ENCODE results near the gene EIF4G3. TPM values are rescaled to one million over a fixed set of nuclear protein-coding genes. Genes with fewer than 3 reads are reported as not detected.

EIF4G3 gene
- total and polyA plus RNA-seq, 10 of the 15 experiments (the other 5 are each of a cell fraction or from before 2014, with no cell fraction given) = 7.4 to 45.1 (median 29.1) TPM

- Histone ChIP-seq H3K27me3 (replicated peaks in 1 of 2; ENCODE audit: control insufficient read depth in 2 of 2, insufficient read depth in 2 of 2, low read length in 1 of 2) (no peaks in the 10 kb centered on the region), H4K20me1 (ENCODE audit: control insufficient read depth, insufficient read depth) (no peaks in the 10 kb centered on the region), H3K79me2 (ENCODE audit: control insufficient read depth, insufficient read depth, low read length) (no peaks in the 10 kb centered on the region), H2AFZ (ENCODE audit: control insufficient read depth, low read depth, low read length) (no peak overlapping the region), H3K4me3 (no peak overlapping the region), H3K36me3 (ENCODE audit: control insufficient read depth in 2 of 2, insufficient read depth in 2 of 2, low read length in 1 of 2) (no peaks in the 10 kb centered on the region; a peak in 1 of 4 replicates), H3K9me3 (replicated peaks; ENCODE audit: control insufficient read depth, insufficient read depth, low read length) (no peaks in the 10 kb centered on the region; the same call in 2 of the 3 replicates), H3K4me1 (ENCODE audit: control insufficient read depth, insufficient read depth, low read length) (peaks cover 3% of the 10 kb centered on the region; the same call in 1 of the 2 replicates), H3K9ac (ENCODE audit: control insufficient read depth, insufficient read depth, low read length) (no peak overlapping the region), H3K4me2 (ENCODE audit: control insufficient read depth, insufficient read depth) (no peak overlapping the region), H3K27ac (ENCODE audit: control insufficient read depth, insufficient read depth) (no peak overlapping the region)
- SMC1A ChIA-PET (ENCODE audit: uncharacterized antibody, unreplicated experiment) = no interaction called here
- POLR2A ChIA-PET = interaction anchor here (0.7 kb wide), 1 partner anchor 122 kb away, joined by 3 read pairs; no protein-coding TSS in a partner anchor
- no peak for TF ChIP-seq KLF5 (IDR thresholded peaks at IDR 0.05; ENCODE audit: partially characterized antibody)
- TF ChIP-seq EP300 (IDR thresholded peaks at IDR 0.05; ENCODE audit: borderline replicate concordance in 1 of 2, control insufficient read depth in 1 of 2, low read depth in 2 of 2, low read length in 2 of 2) = no peak
- no peak for TF ChIP-seq HCFC1 (IDR thresholded peaks at IDR 0.05; ENCODE audit: low read length)
- TF ChIP-seq TCF7 (IDR thresholded peaks at IDR 0.05; ENCODE audit: borderline replicate concordance) = no peak
- no peak for TF ChIP-seq MTA2 (IDR thresholded peaks at IDR 0.05; ENCODE audit: low read depth)
- no peak for TF ChIP-seq HSF1 (IDR thresholded peaks at IDR 0.05; ENCODE audit: low read depth, low read length)
- TF ChIP-seq ZNF274 (IDR thresholded peaks at IDR 0.05; ENCODE audit: insufficient read depth, insufficient read length) = no peak
- TF ChIP-seq SUPT20H (IDR thresholded peaks at IDR 0.05; ENCODE audit: borderline replicate concordance, control insufficient read depth, low read depth, low read length) = no peak
- no peak for TF ChIP-seq LARP7 (IDR thresholded peaks at IDR 0.05)
- no peak for TF ChIP-seq HDAC6 (IDR thresholded peaks at IDR 0.05; ENCODE audit: unreplicated experiment)
- no peak for TF ChIP-seq GATAD2B (conservative IDR thresholded peaks at IDR 0.05; ENCODE audit: low read depth)
- no peak for TF ChIP-seq E2F8 (IDR thresholded peaks at IDR 0.05; ENCODE audit: low read depth, partially characterized antibody)
- TF ChIP-seq POLR2AphosphoS5 (IDR thresholded peaks at IDR 0.05; ENCODE audit: low read length) = no peak
- TF ChIP-seq TARDBP (IDR thresholded peaks at IDR 0.05; ENCODE audit: borderline replicate concordance) = no peak
- TF ChIP-seq RBBP5 (conservative IDR thresholded peaks at IDR 0.05) = no peak
- TF ChIP-seq ZBED1 (IDR thresholded peaks at IDR 0.05; ENCODE audit: borderline replicate concordance) = no peak
- TF ChIP-seq MTA3 (IDR thresholded peaks at IDR 0.05; ENCODE audit: borderline replicate concordance, low read length) = no peak
- TF ChIP-seq SMARCA5 (IDR thresholded peaks at IDR 0.05) = no peak
- ATAC-seq (no peak), DNase-seq (ENCODE audit: low read depth, low spot score) (no peak), FAIRE-seq (no peak)
- CTCF ChIA-PET = interaction anchor here (1.0 kb wide), 1 partner anchor 67 kb away, joined by 3 read pairs; no protein-coding TSS in a partner anchor
- RAD21 ChIA-PET (ENCODE audit: unreplicated experiment) = no interaction called here
- no TSS peak for BruUV-seq (replicated peaks)
- in situ Hi-C loops (cut with MboI) = no loop called here
- WGBS (ENCODE audit: insufficient coverage, insufficient replicate concordance, low lambda C conversion rate, missing lambda C conversion rate) = 99% methylated on average over 3 of the region's 3 CpGs
- intact Hi-C loops (cut with micrococcal nuclease; ENCODE audit: unreplicated experiment) = no loop called here
Measured at GRCh38 chr1:21066356-21067012, 110.2 kb downstream of the EIF4G3 start.

All from GM12878 (cell line).